Hepatocyte (in vitro differentiated cells): ENCODE measurements around the gene LIMS4.
"Not testable (repeated sequence)": the region's sequence is repeated elsewhere in the genome, so short reads cannot be mapped to it uniquely, and the experiment has no call there.

Experiments used
- EZH2 ChIP-seq: fragments of 200-600 bp; sonication (generic); IDR thresholded peaks from 2 replicates; pipeline ENCODE4 v1.6.1; 2016; ENCODE audit warnings: antibody characterized with exemption, mild to moderate bottlenecking, borderline replicate concordance
- EZH2phosphoT487 ChIP-seq: fragments of 200-600 bp; sonication (generic); IDR thresholded peaks from one replicate; pipeline ENCODE4 v1.6.1; 2018; ENCODE audit warnings: antibody characterized with exemption, mild to moderate bottlenecking, low read depth, moderate library complexity; ENCODE audit not compliant: unreplicated experiment, severe bottlenecking
- TF ChIP-seq, protein P1 (sequence below): fragments of 200-600 bp; sonication (generic); IDR thresholded peaks from 2 replicates; pipeline ENCODE4 v1.5.1; 2016; ENCODE audit warnings: antibody characterized with exemption, mild to moderate bottlenecking; ENCODE audit not compliant: poor library complexity

DNA sequence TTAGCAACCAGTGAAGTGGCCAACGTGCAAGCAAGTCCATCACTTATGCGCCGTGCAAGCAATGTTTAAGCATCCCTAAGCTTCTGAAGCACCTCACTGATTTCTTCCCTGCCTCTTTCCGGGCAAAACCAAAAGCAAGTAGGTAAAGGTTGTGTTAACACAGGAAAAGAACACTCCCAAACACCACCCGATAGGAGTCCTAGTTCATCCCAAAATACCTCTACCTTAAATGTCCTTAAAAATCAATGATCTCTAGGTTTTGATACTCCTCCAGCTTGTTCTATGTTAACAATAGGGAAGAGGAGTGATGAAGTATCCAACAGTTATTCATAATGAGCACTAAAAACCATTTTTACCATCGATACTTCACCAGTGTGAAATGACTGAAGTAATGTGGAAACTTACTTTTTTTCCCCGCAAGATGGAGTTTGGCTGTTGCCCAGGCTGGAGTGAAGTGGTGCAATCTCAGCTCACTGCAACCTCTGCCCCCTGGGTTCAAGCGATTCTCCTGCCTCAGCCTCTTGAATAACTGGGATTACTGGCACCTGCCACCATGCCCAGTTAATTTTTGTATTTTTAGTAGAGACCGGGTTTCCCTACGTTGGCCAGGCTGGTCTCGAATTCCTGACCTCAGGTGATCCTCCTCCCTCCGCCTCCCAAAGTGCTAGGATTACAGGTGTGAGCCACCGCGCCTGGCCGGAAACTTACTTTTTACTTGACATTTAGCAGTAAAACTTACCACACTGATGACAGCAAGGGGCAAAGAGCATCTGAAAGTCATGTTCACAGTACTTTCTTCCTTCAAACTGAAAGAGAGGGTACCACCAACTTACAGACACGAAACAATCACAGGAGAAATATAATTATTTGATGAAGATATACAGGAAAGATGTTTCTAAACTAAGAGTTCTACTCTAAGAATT is 16.1 kb downstream of the LIMS4 start:
- TF ChIP-seq, protein P1, sequence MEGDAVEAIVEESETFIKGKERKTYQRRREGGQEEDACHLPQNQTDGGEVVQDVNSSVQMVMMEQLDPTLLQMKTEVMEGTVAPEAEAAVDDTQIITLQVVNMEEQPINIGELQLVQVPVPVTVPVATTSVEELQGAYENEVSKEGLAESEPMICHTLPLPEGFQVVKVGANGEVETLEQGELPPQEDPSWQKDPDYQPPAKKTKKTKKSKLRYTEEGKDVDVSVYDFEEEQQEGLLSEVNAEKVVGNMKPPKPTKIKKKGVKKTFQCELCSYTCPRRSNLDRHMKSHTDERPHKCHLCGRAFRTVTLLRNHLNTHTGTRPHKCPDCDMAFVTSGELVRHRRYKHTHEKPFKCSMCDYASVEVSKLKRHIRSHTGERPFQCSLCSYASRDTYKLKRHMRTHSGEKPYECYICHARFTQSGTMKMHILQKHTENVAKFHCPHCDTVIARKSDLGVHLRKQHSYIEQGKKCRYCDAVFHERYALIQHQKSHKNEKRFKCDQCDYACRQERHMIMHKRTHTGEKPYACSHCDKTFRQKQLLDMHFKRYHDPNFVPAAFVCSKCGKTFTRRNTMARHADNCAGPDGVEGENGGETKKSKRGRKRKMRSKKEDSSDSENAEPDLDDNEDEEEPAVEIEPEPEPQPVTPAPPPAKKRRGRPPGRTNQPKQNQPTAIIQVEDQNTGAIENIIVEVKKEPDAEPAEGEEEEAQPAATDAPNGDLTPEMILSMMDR: not testable (repeated sequence)
- TF ChIP-seq EZH2, EZH2phosphoT487: not testable (repeated sequence)
